ENCODE results near the gene TXNRD3.

DNA sequence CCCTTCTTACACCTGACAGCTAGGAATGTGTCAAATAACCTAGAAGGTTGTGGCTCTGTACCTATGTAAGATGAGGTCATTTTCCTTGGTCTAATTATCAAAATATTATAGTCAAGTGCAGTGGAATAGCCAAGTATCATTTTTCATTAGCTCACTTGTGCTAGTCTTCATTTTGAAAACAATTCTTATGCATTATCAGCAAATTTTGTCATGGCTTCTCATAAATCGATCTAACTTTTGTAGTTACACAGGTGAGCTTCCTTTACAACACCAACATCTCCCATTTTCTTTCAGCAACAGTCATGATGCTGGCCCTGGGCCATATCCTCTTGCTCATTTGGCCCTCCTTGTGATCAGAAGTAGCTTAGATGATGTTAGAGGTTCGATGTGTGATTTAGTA is 10.3 kb downstream of the TXNRD3 start:
- no peak for TF ChIP-seq RXRA (IDR thresholded peaks at IDR 0.05; ENCODE audit: borderline replicate concordance, low read depth)
- TF ChIP-seq NFIC (IDR thresholded peaks at IDR 0.05; ENCODE audit: borderline replicate concordance): no peak
- TF ChIP-seq EP300 (IDR thresholded peaks at IDR 0.05; ENCODE audit: borderline replicate concordance in 1 of 2, low read depth in 1 of 2, low read length in 1 of 2): no peak
